H4 (cell line): ENCODE measurements around the gene RBMXL2. TPM values are rescaled to one million over a fixed set of nuclear protein-coding genes. Genes with fewer than 3 reads are reported as not detected.

Experiments
- total RNA-seq: library from RNA; depleted of rRNA; stranded (reverse); fragments of >200 nt; shearing (Covaris generic); gene quantifications from 2 replicates; pipeline ENCODE4 v1.2.3, GENCODE V29; 2014; rRNA removed

The RBMXL2 gene
- total RNA-seq, 1 experiment from 2014 or later, result not detected

Other genes starting within 250 kb of the RBMXL2 start
- gene OR10A5, start 243.3 kb upstream of the RBMXL2 start, total RNA-seq, result not detected in 2 replicates
- gene OR10A2, start 225.9 kb upstream of the RBMXL2 start, total RNA-seq, result not detected in 2 replicates
- gene OR10A4, start 212.4 kb upstream of the RBMXL2 start, total RNA-seq, result not detected in 2 replicates
- not detected in 2 replicates for gene OR2D2, start 196.5 kb upstream of the RBMXL2 start, total RNA-seq
- gene OR2D3, start 168.0 kb upstream of the RBMXL2 start, total RNA-seq, result not detected in 2 replicates
- gene ZNF215, start 162.6 kb upstream of the RBMXL2 start, total RNA-seq, result 10.7 TPM in 2 replicates
- 5.5 and 9.3 TPM in 2 replicates for gene ZNF214, start 68.7 kb upstream of the RBMXL2 start, total RNA-seq
- 0.08 and 0.19 TPM in 2 replicates for gene NLRP14, start 68.5 kb upstream of the RBMXL2 start, total RNA-seq
- 0.06 TPM in 1 of 2 replicates, not detected in the other for gene SYT9, start 162.9 kb downstream of the RBMXL2 start, total RNA-seq